GM19397 (cell line): Measurements from ENCODE around the gene C5orf22.
"Not testable (repeated sequence)": the region's sequence is repeated elsewhere in the genome, so short reads cannot be mapped to it uniquely, and the experiment has no call there.

Experiments used
- ATAC-seq: cut with Tn5 transposase; IDR thresholded peaks from one replicate; pipeline ENCODE4 v1.9.1; 2021; ENCODE audit warnings: mild to moderate bottlenecking, moderate library complexity; ENCODE audit not compliant: unreplicated experiment

C5orf22 gene

GRCh38 chr5:31602305-31602704, 70.2 kb downstream of the C5orf22 start:
- not testable (repeated sequence) for ATAC-seq

DNA sequence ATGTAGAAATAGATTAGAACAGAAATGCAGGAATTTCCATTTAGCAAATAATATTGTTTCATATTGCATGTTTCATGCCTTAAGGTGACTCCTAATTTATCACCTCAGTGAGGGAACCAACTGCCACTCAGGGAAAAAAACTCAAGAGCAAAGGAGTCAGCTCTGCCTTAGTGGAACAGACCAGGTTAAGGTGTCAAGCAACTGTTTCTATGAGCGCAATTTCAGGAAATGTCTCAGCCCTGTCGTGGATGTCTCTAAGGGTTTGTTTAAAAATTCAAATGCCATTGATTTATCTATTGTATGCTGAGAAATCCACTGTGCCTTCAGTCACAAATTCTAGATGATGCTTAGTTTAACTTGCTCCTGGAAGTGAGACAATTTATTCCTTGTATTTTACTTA, 72.1 kb downstream of the C5orf22 start:
- ATAC-seq = no peak

GRCh38 chr5:31604644-31605043, 72.5 kb downstream of the C5orf22 start:
- no peak for ATAC-seq
